Right atrium auricular region (tissue), 2 donors: ENCODE measurements around the gene KLHDC9. TPM values are rescaled to one million over a fixed set of nuclear protein-coding genes. Genes with fewer than 3 reads are reported as not detected.
A peak's percentile ranks its signal among the peaks of the same experiment; 100 is the strongest.

Experiments used
- DNase-seq: peaks from one replicate; pipeline ENCODE4 v3.0.0-alpha.2; 2019; ENCODE audit warnings: low spot score
- H3K27ac ChIP-seq, 2 donors: fragments of 200-600 bp; sonication (generic); 1 replicate in 1 of 2; 2 replicates in 1 of 2; pipeline ENCODE4 v1.5.1; 2016 to 2019
- H3K27me3 ChIP-seq, 2 donors: fragments of 200-600 bp; sonication (generic); one replicate each; pipeline versions ENCODE4 v1.5.1 to v1.6.0; 2017 to 2019
- H3K36me3 ChIP-seq: fragments of 200-600 bp; sonication (generic); one replicate; pipeline ENCODE4 v1.5.1; 2016
- H3K4me1 ChIP-seq, 2 donors: fragments of 200-600 bp; sonication (generic); one replicate each; pipeline versions ENCODE4 v1.5.1 to v1.6.0; 2017 to 2019
- H3K4me3 ChIP-seq, 2 donors: fragments of 200-600 bp; sonication (generic); 1 replicate in 1 of 2; 2 replicates in 1 of 2; pipeline ENCODE4 v1.5.1; 2017 to 2019; ENCODE audit warnings: mild to moderate bottlenecking in 1 of 2, moderate library complexity in 1 of 2
- H3K9me3 ChIP-seq, 2 donors: fragments of 200-600 bp; sonication (generic); one replicate each; pipeline ENCODE4 v1.5.1; 2019
- CTCF ChIP-seq, 2 donors: fragments of 200-600 bp; sonication (generic); IDR thresholded peaks; one replicate each; pipeline ENCODE4 v1.5.1; 2019; ENCODE audit warnings: antibody characterized with exemption in 2 of 2
- total RNA-seq, 2 donors: library from RNA; depleted of rRNA; stranded (reverse); fragments of >200 nt; gene quantifications; one replicate each; pipeline ENCODE4 v1.1.0, GENCODE V29; 2016

KLHDC9 gene
- 1 to 10 TPM; 2.9 to 7.8 TPM for total RNA-seq

- H3K4me3 ChIP-seq, result peak within 1 kb of the TSS; percentile 48 to 66
- no peak for TF ChIP-seq CTCF (IDR thresholded peaks at IDR 0.05)
- peak within 1 kb of the TSS; percentile 57 to 58 for H3K27ac ChIP-seq
- H3K27me3 ChIP-seq, result no peaks in the 10 kb centered on the region
- H3K36me3 ChIP-seq, result peaks cover 24% of the 10 kb centered on the region
- H3K9me3 ChIP-seq, result no peaks in the 10 kb centered on the region
- no peak for DNase-seq
- peaks cover 0 to 23% of the 10 kb centered on the region in 2 donors for H3K4me1 ChIP-seq
Measured at GRCh38 chr1:161098210-161099068, at the start of gene KLHDC9. TSS of gene KLHDC9 (plus strand) at chr1:161098361. CDS start at chr1:161098536, 175 bp downstream.

DNA sequence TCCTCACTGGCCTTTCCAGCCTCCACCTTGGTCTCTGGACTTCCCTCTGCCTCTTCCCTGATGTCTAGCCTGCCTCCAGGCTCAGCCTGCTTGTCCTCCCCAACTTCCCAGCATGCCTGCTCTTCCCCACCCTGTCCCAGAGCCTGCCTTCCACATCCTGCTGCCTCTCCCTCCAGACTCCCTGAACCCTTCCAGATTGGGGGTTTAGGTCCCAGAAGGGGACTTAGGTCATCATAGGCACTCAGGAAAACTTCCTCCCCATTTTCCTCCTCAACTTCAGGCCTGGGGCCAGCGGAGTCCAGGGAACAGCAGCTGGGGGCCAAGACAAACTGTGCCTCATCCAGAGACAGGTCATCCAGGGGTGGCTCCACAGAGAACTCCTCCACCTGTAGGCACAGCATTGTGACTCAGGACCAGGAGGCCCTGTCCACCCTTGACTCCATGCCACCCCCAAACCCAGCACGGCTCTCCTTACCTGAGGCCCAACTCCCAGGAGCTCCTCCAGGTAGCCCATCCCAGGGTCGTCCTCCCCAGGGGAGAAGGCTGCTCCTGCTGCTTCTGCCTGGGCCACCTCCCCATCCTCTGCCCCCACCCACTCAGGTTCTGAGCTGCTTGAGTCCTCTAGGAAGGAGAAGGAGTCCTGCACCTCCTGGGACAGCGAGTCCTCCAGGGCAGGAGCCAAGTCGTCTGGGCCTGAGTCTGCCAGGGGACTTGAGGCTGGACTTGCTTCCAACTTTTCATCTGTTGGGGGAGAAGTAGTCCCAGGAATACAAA lies 49.0 kb upstream of the KLHDC9 start:
- Histone ChIP-seq H3K9me3 (no peaks in the 10 kb centered on the region), H3K36me3 (no peaks in the 10 kb centered on the region), H3K4me3 (no peak overlapping the region), H3K4me1 (peaks cover 0 to 6% of the 10 kb centered on the region in 2 donors), H3K27me3 (no peaks in the 10 kb centered on the region), H3K27ac (no peak overlapping the region)
- DNase-seq, result no peak
- TF ChIP-seq CTCF (IDR thresholded peaks at IDR 0.05), result no peak

GRCh38 chr1:161051219-161051618 lies 46.9 kb upstream of the KLHDC9 start:
- no peak for DNase-seq
- TF ChIP-seq CTCF (IDR thresholded peaks at IDR 0.05), result no peak
- Histone ChIP-seq H3K27me3 (no peaks in the 10 kb centered on the region), H3K27ac (no peak overlapping the region), H3K9me3 (no peaks in the 10 kb centered on the region), H3K36me3 (no peaks in the 10 kb centered on the region), H3K4me3 (no peak overlapping the region), H3K4me1 (no peaks in the 10 kb centered on the region)

DNA sequence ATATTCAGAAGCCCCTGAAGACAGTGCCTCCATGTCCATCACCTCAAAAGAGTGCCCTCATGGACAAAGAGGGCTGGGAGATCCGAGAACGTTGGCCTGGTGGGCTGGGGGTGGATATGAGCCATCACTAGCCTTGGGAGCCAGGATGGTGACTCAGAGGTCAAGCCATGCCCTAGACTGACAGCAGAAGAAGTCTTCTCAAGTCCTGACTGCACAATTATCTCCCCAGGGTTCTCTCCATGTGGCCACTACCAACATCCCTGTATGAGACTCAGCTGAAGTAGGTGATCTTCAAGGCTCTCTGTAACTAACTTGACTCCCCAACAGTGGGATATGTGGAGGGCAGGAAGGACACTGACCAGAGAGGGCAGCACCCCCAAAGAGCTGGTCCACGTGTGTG lies 45.3 kb upstream of the KLHDC9 start:
- no peaks in the 10 kb centered on the region for H3K36me3 ChIP-seq
- no peak for DNase-seq
- H3K27me3 ChIP-seq, result no peaks in the 10 kb centered on the region
- H3K27ac ChIP-seq, result no peak overlapping the region
- no peak for TF ChIP-seq CTCF (IDR thresholded peaks at IDR 0.05)
- H3K4me1 ChIP-seq, result no peaks in the 10 kb centered on the region
- no peak overlapping the region for H3K4me3 ChIP-seq
- no peaks in the 10 kb centered on the region for H3K9me3 ChIP-seq

DNA sequence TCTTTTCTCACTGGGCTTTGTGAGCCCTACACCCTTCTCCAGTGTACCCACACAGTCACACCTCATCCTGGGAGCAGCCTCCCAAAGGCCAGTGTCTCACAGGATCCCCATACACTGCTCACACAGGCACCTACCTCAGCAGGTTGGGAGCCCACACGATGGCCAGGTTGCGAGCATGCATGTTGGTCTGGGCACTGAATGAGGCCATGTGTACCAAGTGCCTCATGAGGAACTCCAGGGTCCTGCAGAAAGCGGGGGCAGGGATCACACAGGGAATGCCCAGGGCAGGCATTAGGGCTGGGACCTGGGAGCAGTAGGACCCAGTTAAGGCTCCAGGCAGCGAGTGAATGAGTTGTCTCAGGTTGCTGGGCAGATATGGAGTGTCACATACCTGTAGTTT lies 43.9 kb upstream of the KLHDC9 start:
- no peaks in the 10 kb centered on the region for H3K9me3 ChIP-seq
- no peak overlapping the region for H3K4me3 ChIP-seq
- no peaks in the 10 kb centered on the region for H3K4me1 ChIP-seq
- DNase-seq, result no peak
- H3K27me3 ChIP-seq, result no peaks in the 10 kb centered on the region
- no peak for TF ChIP-seq CTCF (IDR thresholded peaks at IDR 0.05)
- no peaks in the 10 kb centered on the region for H3K36me3 ChIP-seq
- H3K27ac ChIP-seq, result no peak overlapping the region
